GM12801 (cell line): ENCODE data around the gene NR3C1.

Source experiments
- CTCF ChIP-seq: IDR thresholded peaks from one replicate; pipeline ENCODE4 v1.5.1; 2011; ENCODE audit warnings: control low read depth; ENCODE audit not compliant: insufficient read length; ENCODE audit errors: extremely low read depth

NR3C1 gene

GRCh38 chr5:143418140-143418866 lies 14.8 kb upstream of the NR3C1 start:
- TF ChIP-seq CTCF = no peak

GRCh38 chr5:143417503-143418139 lies 14.1 kb upstream of the NR3C1 start:
- no peak for TF ChIP-seq CTCF

GRCh38 chr5:143416411-143416810 lies 12.9 kb upstream of the NR3C1 start:
- TF ChIP-seq CTCF = no peak

GRCh38 chr5:143413958-143414669 lies 10.6 kb upstream of the NR3C1 start:
- TF ChIP-seq CTCF = no peak

GRCh38 chr5:143412661-143413342 lies 9.3 kb upstream of the NR3C1 start:
- no peak for TF ChIP-seq CTCF

- TF ChIP-seq CTCF = no peak
These were observed 6.4 kb upstream of the NR3C1 start for GRCh38 chr5:143409926-143410325.

GRCh38 chr5:143406408-143406807 lies 2.9 kb upstream of the NR3C1 start:
- no peak for TF ChIP-seq CTCF
